ENCODE measurements around the gene IL1RAP.

GRCh38 chr3:190494907-190495306 is 19.0 kb upstream of the IL1RAP start:
- TF ChIP-seq POLR2AphosphoS5 (IDR thresholded peaks at IDR 0.05; ENCODE audit: insufficient read depth in 1 of 2, low read depth in 1 of 2) (no peak), CTCF (IDR thresholded peaks at IDR 0.05) (no peak)

Measured in vagina (tissue), 2 donors.